Measurements from ENCODE around the gene PYROXD2. TPM values are rescaled to one million over a fixed set of nuclear protein-coding genes. Genes with fewer than 3 reads are reported as not detected.

Gene PYROXD2
- total and polyA plus RNA-seq, 2 of the 8 experiments (the other 6 are each of a cell fraction or from before 2014, with no cell fraction given), result 3.2 to 5.4 TPM

GRCh38 chr10:98417481-98417959 lies 2.5 kb upstream of the PYROXD2 start:
- Histone ChIP-seq H2AFZ (ENCODE audit: low read length) (no peak overlapping the region), H4K20me1 (replicated peaks in 1 of 2; ENCODE audit: control insufficient read depth in 1 of 2, insufficient read depth in 2 of 2, low read length in 2 of 2) (peaks cover 0 to under 1% of the 10 kb centered on the region in 2 experiments), H2BK20ac (ENCODE audit: low read length) (no peak overlapping the region), H3K23me2 (ENCODE audit: low read depth, low read length) (no peaks in the 10 kb centered on the region; the same call in 1 of the 2 replicates), H3K4me3 (ENCODE audit: extremely low read depth in 1 of 4, insufficient read depth in 2 of 4, low read depth in 3 of 4, low read length in 4 of 4) (no peak overlapping the region), H3K4me2 (ENCODE audit: insufficient read depth in 1 of 2, low read depth in 2 of 2, low read length in 2 of 2) (no peak overlapping the region), H3K23ac (ENCODE audit: insufficient read length) (no peak overlapping the region), H3K14ac (ENCODE audit: insufficient read length) (no peak overlapping the region), H3K27ac (ENCODE audit: low read depth, low read length) (no peak overlapping the region), H3K4ac (replicated peaks; ENCODE audit: insufficient read length, low read depth, low read length) (no peak overlapping the region), H3K79me2 (ENCODE audit: control insufficient read depth in 1 of 2, insufficient read depth in 2 of 2, low read length in 2 of 2) (no peaks in the 10 kb centered on the region), H3K56ac (replicated peaks; ENCODE audit: insufficient read length, low read depth, low read length) (no peak overlapping the region), H3K79me1 (ENCODE audit: low read depth, low read length) (no peaks in the 10 kb centered on the region), H3K9me3 (ENCODE audit: insufficient read depth in 2 of 2, low read depth in 1 of 2, low read length in 1 of 2) (no peaks in the 10 kb centered on the region), H2AK5ac (ENCODE audit: low read depth, low read length) (no peak overlapping the region), H2BK5ac (ENCODE audit: low read depth, low read length) (no peak overlapping the region; the same call in 1 of the 2 replicates), H3K18ac (ENCODE audit: extremely low read depth, low read length) (no peak overlapping the region), H3K9ac (replicated peaks in 1 of 4; ENCODE audit: extremely low read depth in 1 of 4, low read depth in 3 of 4, low read length in 3 of 4) (no peak overlapping the region), H3K36me3 (ENCODE audit: control insufficient read depth in 2 of 4, insufficient read depth in 4 of 4, low read length in 3 of 4) (peaks cover 0 to 6% (median 2%) of the 10 kb centered on the region in 4 experiments; a peak in 4 of 8 replicates), H4K5ac (ENCODE audit: insufficient read length, low read depth, low read length) (no peak overlapping the region), H2BK15ac (ENCODE audit: low read length) (no peak overlapping the region), H4K91ac (replicated peaks; ENCODE audit: insufficient read length, low read length) (no peak overlapping the region), H2BK12ac (ENCODE audit: low read depth, low read length) (no peak overlapping the region), H3K4me1 (replicated peaks in 1 of 4; ENCODE audit: control insufficient read depth in 3 of 4, insufficient read depth in 4 of 4, low read length in 3 of 4) (peaks cover 0 to 10% (median 3%) of the 10 kb centered on the region in 4 experiments; a peak in 6 of 7 replicates), H2BK120ac (replicated peaks; ENCODE audit: low read depth, low read length) (no peak overlapping the region), H3K27me3 (replicated peaks in 1 of 4; ENCODE audit: control insufficient read depth in 3 of 4, extremely low read depth in 1 of 4, insufficient read depth in 3 of 4, low read length in 3 of 4) (no peaks in the 10 kb centered on the region), H4K8ac (ENCODE audit: extremely low read depth, insufficient read depth, low read length) (no peak overlapping the region)
- TF ChIP-seq RFX5 (IDR thresholded peaks at IDR 0.05; ENCODE audit: borderline replicate concordance, low read depth, low read length) (no peak), RNF2 (IDR thresholded peaks at IDR 0.05; ENCODE audit: borderline replicate concordance, low read depth, low read length, missing control alignments, poor library complexity, severe bottlenecking) (no peak), YY1 (IDR thresholded peaks at IDR 0.05; ENCODE audit: low read depth, low read length) (no peak), SUZ12 (IDR thresholded peaks at IDR 0.05; ENCODE audit: low read length) (no peak)
- no peak for FAIRE-seq
- 88% methylated on average over 19 of the region's 19 CpGs; no CpG with 5 or more reads in 1 of the 2 experiments for WGBS, 2 experiments (ENCODE audit: extremely low coverage in 1 of 2, insufficient coverage in 1 of 2, insufficient read length in 1 of 2, insufficient replicate concordance in 2 of 2, low coverage in 1 of 2, low lambda C conversion rate in 2 of 2, missing lambda C conversion rate in 1 of 2)
- POLR2A ChIA-PET (ENCODE audit: partially characterized antibody), result no interaction called here
- no peak for DNase-seq (ENCODE audit: low read depth in 1 of 2, low spot score in 2 of 2)
- CTCF ChIA-PET (ENCODE audit: partially characterized antibody), result interaction anchor here (1.4 to 6.9 kb wide), 2 partner anchors 8 to 16 kb away, joined by 4 to 69 read pairs; no protein-coding TSS in a partner anchor

Data from H1 (cell line).